Activated T-cell treated with anti-CD3 and anti-CD28 coated beads, Interleukin-2, amount 50 U/mL, for 48 hours (primary cell): ENCODE measurements around the gene LRRC3.
A peak's percentile ranks its signal among the peaks of the same experiment; 100 is the strongest.
"Not testable (repeated sequence)": the region's sequence is repeated elsewhere in the genome, so short reads cannot be mapped to it uniquely, and the experiment has no call there.

ENCODE experiments used
- DNase-seq, 2 experiments: peaks; one replicate each; pipeline ENCODE4 v3.0.0-alpha.2; 2020

The LRRC3 gene, protein sequence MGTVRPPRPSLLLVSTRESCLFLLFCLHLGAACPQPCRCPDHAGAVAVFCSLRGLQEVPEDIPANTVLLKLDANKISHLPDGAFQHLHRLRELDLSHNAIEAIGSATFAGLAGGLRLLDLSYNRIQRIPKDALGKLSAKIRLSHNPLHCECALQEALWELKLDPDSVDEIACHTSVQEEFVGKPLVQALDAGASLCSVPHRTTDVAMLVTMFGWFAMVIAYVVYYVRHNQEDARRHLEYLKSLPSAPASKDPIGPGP

DNA sequence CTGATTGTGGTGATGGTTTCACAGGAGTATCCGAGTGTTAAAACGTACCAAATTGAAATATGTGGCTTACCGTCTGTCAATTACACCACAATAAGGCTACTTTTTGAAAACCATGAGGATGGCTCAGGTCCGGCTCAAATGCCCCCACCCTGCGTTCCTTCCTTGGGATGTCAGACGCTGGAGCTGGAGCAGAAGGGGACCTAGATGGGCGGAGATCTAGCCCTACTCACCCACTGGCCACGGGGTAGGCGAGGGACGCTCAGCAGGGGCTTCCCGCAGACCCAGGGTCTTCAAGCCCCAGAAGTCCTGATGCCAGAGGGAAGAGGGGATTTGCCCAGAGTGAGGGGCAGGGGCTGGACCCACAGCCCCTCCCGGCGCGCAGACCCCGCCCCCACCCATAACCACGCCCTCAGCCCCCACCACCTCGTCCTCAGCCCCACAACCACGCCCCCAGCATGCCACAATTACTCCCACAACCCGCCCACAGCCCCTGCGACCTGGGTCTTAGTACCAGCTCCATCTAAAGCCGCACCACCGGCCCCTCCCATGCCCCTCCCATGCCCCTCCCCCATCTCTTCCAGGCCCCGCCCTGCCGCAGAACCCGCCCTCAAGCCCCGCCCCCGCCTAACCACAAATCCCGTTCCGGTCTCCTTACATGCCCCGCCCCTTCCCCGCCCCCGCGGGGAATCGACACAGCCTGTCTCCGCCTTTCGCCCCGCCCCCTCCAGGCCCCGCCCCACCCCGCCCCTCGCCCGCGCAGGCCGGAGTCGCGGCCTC, at the start of gene LRRC3:
LRRC3 (plus strand) TSS at position 764 of the 777 bp plus-strand sequence. CDS start 1,135 bp downstream, outside the sequence.
- DNase-seq, result peak; percentile 86

DNA sequence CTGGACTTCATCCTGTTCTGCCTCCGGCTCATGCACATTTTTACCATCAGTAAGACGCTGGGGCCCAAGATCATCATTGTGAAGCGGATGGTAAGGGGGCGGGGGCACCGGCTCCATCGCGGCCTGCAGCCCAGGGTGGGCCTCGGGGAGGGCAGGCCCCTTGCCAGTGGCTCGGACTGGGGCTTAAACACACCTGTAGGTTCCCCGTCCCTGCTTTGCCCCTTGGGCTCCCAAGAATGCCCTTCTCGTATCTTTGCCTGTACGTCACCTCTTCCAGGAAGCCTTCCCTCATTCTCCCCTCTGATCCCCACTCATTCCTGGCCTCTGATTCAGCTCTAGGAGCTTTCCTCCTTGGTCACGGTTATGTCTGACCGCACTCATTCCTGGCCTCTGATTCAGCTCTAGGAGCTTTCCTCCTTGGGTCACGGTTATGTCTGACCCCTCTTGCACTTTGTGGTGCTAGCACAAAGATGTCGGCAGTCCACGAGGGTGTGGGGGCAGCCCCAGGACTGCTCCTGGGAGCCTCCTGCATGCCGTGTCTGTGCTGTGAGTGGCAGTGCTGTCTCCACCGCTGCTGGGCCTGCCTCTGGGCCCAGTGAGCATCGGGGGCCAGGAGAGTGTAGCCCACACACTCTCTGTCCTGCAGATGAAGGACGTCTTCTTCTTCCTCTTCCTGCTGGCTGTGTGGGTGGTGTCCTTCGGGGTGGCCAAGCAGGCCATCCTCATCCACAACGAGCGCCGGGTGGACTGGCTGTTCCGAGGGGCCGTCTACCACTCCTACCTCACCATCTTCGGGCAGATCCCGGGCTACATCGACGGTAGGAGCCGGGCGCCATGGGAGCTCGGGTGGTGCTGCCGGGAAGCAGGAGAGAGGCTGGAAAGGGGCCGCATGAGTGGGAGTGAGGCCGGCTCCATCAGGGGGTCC, 49.1 kb upstream of the LRRC3 start:
- peak in 1 of 2 experiments; percentile 11 for DNase-seq

DNA sequence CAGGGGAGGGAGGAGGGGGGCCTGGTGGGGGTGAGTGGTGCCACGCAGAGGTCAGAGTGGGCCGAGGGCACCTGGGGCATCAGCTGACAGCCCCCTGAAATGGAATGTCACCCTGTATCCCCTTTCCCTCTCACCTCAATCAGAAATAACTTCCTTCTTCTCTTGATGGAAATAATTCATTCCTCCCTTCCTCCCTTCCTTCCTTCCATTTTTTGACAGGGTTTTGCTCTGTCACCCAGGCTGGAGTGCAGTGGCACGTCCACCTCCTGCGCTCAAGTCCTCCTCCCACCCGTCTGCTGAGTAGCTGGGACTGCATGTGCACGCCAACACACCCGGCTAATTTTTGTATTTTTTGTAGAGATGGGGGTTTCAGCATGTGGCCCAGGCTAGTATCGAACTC, 48.4 kb upstream of the LRRC3 start:
- DNase-seq, result no peak

DNA sequence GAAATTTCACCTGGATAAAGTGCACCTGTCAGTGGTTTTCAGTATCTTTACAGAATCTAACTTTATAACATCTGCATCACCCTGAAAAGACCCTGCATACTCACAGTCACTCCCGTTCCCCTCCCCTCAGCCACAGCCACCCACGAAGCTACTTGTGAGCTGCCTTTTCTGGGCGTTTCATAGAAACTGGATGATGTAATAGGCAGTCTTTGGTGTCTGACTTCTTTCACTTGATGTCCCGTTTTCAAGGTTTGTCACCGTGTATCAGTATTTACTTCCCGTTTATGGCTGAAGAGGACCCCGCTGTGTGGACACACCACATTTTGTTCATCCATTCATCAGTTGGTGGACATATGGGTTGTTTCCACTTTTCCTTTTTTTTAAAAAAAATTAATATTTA, 47.8 kb upstream of the LRRC3 start:
- DNase-seq, result peak; percentile 36 to 46

DNA sequence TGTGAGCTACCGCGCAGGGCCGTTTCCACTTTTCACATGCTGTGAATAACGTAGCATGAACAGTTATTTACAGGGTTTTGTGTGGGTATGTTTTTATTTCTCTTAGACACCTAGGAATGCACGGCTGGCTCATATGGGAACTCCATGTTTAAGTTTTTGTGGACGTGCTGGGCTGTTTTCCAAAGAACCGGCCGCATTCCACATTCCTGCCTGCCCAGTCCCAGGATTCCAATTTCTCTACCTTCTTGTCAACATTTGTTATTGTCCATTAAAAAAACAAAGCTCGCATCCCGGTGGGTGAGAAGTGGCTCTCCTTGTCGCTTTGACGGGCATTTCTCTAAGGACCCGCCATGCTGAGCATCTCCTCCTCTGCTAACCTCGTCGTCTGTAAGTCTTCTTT, 47.1 kb upstream of the LRRC3 start:
- DNase-seq, result peak in 1 of 2 experiments; percentile 4

DNA sequence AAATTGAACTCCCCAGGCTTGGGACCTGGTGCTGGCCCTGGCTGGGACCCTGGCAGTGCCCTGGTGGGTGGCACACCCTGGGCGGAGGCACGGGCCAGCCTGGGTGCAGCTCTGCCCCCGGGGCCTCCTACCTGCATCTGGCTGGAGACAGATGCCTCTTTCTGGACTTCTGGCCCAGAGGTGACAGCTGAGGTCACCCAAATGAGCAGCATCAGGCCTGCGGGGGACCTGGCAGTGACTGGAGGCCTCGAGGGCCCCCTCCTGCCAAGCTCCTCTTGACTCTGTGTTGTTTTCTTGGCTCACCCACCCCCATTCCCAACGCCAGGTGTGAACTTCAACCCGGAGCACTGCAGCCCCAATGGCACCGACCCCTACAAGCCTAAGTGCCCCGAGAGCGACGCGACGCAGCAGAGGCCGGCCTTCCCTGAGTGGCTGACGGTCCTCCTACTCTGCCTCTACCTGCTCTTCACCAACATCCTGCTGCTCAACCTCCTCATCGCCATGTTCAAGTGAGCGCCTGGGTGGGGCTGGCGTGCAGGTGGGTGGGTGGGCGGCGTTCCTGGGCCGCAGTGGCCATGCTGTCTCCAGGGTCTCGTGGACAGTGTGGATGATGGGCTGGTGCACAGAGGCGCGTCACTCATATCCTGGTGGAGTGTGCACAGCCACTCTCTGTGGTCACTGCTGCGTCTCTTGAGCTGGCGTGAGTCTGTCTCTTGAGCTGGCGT, 41.6 kb upstream of the LRRC3 start:
- DNase-seq, result no peak

DNA sequence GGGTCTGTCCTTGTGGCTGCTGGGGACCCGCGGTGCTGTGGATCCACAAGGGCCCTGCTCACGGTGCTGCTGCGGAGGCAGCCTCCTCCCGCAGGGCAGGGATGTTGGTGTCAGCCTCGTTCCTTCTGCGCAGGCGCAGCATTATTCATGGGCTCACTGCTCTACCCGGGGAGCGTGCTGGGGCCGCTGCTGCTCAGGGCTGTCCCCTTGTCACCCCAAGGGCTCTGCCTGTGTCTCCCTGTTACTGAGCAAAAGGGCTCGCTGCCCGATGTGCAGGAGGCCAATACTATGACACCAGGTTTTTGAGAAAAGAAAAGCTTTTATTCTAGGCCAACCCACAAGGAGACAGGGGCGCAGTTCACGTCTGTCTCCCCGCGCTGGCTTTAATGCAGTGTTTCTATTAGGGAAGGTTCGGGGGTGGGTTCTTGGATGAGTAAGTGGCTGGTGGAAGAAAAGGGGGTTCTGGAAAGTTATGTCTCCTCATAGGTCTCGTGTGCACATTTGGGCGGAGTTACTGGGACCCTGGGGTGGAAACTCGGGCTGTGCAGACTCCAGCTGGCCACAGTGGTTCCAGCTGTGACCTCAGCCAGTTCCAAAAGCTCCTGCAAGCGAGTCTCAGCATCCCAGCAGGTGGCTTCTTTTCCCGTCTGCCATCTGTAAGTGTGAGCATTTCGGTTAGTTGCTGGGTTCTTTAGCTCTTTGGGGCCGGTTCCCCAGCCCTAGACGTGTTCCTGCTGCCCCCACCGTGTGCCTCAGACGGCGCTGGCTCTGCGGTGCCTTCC, 40.8 kb upstream of the LRRC3 start:
- DNase-seq, result no peak

DNA sequence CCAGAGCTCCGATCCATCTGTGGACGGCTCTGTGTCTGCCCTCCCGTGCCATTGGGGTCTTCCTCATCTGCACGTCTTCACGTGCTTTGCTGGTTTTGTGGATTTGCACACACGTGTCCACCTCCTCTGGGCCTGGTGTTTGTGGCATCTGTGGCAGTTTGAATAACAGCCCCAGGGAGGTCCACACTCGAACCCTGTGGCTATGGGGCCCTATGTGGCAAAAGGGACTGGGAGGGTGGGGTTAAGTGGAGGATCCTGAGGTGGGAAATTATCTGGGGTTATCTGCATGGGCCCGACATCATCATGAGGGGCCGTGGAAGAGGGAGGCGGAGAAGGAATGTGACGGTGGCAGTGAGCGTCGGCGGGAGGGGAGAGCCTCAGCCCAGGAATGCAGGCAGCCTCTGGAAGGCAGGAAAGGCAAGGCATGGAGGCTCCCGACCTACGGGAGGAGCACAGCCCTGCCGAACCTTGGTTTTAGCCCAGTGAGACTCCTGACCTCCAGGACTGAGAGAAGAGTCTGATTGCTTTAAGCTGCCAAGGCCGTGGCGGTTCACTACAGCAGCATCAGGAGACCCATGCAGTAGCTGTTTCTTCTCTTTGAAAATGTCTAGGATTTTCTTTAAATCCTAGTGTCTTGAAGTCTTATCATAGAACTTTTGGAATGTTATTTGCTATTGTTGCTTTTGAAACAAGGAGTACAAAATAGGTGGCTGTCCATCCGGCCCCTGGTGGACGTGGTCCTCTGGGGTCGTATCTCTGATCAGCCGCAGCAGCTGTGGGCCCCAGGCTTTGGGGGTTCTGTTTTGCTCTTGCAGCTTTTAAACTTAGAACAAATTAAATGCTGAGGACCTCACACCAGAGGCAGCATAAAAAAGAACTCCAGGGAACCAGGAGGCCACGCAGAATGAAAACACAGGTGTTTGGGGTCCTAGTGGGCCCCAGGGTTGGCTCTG, 40.0 kb upstream of the LRRC3 start:
- DNase-seq, result no peak

DNA sequence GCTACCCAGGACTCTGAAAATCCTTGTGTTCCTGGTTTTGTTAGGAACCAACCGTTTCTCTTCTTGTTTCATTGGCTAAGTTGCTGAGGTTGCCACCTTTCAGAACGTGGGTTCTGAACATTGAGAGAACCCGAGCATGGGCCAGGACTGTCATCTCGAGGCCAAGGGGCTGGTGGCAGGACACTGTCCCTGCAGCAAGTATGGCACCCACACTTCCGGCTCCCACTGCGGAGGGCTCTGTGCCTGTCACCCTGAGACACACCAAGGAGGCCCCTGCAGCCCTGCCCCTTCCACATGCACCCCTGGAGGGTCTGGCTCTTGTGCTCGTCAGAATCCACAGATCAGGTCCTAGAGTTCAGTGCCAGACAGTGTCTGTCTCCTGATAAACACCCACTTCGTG, 39.1 kb upstream of the LRRC3 start:
- DNase-seq, result no peak

DNA sequence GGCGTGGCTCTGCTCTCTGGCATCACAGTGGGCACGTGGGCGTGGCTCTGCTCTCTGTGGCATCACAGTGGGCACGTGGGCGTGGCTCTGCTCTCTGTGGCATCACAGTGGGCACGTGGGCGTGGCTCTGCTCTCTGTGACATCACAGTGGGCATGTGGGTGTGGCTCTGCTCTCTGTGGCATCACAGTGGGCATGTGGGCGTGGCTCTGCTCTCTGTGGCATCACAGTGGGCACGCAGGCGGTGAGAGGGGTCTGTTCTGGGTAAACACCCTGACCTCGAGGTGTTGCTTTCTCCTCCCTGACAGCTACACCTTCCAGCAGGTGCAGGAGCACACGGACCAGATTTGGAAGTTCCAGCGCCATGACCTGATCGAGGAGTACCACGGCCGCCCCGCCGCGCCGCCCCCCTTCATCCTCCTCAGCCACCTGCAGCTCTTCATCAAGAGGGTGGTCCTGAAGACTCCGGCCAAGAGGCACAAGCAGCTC, 37.6 kb upstream of the LRRC3 start:
- DNase-seq, result not testable (repeated sequence)

DNA sequence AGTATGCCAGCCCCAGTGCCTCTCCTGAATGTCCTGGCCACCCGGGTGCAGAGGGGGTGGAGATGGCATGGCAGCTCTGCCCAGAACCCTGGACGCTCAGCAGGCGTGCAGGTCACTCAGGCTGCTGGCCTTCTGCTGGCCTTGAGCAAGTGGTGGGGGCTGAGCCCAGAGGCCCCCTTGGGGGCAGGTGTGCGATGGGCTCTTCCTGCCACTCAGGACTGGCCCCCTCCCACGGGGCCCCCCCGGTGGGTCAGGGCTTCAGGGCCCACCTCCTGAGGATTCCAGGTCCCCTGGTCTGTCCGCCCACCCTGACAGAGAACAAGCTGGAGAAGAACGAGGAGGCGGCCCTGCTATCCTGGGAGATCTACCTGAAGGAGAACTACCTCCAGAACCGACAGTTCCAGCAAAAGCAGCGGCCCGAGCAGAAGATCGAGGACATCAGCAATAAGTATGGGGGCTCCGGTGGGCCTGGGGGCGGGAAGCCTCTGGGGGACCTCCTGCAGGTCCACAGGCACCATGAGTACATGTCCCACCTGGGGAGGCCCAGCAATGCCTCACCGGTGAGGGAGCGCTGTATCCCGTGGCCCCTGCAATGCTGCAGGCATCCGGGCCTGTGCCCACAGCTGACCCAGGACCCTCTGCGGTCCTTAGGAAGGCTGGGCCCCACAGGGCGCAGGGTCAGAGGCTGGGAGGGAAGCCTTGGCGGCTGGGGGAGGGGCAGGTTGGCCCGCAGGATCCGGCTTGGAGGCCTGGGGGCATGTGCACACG, 37.0 kb upstream of the LRRC3 start:
- DNase-seq, result no peak

DNA sequence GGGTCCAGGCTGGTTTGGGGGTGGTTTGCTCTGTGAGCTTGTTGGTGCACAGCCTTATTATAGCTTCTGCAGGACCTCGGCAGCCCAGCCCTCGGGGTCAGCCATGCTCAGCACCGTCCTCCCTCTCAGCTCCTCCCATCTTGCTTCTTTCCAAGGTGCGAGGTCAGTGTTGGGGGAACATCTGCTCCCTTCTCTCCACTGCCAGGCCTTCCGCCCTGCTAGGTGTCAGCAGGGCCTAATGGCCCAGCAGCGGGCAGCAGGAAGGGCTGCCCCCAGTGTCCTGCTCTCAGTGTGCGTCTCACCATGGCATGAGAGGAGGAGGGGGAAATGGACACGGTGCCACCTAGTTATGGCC, 36.5 kb upstream of the LRRC3 start:
- DNase-seq, result no peak

DNA sequence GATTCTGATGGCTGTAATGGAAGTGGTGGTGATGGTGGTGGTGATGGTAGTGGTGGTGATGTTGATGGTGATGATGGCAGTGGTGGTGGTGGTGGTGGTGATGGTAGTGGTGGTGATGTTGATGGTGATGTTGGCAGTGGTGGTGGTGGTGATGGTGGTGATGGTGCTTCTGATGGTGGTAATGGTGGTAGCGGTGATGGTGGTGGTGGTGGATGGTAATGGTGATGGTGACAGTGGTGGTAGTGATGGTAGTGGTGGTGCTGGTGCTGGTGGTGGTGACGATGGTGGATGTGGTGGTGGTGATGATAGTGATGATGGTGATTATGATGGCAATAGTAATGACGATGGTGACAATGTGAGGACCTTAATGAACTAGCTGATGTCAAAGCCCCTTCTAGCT, 35.6 kb upstream of the LRRC3 start:
- DNase-seq, result no peak

DNA sequence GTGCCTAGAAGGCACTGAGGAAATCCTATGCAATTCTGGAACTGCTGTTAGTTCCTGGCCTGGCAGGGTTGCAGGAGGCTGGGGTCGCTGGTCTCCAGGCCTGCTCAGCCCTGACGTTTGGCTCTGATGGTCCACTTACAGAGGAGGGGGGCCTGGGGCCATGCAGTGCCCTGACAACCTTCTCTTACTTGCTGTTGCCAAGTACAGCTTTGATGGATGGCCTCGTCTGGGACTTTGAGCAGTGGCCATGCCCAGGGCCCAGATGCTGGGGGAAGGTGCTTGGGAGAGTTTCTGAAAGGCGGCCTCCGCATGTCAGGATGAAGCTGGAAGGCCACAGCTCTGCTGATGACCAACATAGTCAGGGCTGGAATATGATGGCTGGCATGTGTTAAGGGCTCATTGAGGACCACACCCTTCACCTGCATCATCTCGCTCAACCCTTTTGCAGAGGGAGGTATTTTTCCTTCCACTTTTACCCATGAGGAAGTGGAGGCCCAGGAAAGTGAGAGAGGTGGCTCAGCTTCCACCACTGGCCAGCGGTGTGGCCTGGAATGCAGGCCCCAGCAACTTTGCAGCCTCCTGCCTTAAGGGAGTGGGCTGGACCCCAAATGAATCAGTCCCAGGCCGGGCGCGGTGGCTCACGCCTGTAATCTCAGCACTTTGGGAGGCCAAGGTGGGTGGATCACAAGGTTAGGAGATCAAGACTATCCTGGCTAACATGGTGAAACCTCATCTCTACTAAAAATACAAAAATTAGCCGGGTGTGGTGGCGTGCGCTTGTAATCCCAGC, 34.7 kb upstream of the LRRC3 start:
- DNase-seq, result no peak

DNA sequence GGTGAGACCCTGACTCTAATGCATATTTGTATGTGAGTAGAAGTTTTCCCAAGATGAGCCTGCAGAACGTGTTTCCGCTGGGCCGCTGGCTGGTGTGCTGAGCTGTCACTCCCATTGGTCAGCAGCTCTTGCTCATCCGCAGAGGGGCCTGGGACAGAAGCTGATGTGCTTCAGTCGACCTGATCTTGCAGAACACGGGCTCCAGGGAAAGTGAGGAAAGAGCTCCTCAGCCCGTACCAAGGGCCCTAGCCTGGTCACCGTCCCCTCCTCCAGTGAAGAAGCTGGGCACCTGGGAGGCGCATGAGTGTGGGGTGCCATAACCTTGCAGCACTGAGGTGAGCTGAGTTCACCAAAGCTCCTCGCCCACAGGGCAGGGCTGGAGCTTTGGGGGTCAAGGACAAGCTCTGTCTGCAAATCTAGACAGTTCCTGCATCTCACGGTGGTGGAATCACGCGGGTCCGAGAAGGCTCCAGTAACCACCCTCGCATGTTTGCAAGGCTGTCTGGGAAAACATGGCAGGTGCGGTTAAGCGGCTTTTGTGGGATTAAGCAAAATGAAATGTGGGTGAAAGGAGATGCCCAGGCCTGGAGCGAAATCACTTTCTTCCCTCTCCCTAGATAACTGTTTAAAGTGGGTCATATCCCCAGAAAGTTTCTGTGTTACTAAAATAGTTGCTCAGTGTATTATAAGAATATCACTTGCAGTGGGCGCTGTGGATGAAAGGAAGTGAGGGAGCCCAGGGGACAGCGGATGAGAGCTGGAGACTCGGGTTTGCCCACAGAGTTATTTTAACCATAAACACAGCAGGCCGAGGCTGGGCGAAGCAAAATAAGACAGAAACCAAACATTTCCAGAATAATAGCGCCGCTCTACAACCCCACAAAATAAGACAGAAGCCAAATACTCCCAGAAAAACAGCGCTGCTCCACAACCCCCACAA, 33.1 kb upstream of the LRRC3 start:
- DNase-seq, result no peak

DNA sequence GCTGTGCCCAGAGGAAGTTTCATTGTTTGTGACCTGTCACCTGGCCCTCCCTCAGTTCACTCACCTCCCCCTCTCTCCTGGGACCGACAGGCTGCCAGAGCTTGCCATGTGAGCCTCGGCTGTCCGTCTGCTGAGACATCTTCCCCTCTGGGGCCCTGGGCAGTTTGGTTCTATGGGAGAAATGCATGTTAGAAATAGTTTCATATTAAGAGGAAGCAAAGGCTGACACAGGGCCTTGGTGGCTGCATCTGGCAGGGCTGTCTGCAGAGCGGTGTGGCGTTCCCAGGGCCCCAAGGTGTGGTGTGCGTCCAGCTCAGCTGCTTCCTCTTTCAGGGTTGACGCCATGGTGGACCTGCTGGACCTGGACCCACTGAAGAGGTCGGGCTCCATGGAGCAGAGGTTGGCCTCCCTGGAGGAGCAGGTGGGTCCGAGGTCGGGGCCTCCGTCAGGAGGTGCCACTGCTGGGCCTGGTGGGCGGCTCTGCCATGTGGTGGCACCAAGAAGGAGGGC, 31.9 kb upstream of the LRRC3 start:
- DNase-seq, result no peak

DNA sequence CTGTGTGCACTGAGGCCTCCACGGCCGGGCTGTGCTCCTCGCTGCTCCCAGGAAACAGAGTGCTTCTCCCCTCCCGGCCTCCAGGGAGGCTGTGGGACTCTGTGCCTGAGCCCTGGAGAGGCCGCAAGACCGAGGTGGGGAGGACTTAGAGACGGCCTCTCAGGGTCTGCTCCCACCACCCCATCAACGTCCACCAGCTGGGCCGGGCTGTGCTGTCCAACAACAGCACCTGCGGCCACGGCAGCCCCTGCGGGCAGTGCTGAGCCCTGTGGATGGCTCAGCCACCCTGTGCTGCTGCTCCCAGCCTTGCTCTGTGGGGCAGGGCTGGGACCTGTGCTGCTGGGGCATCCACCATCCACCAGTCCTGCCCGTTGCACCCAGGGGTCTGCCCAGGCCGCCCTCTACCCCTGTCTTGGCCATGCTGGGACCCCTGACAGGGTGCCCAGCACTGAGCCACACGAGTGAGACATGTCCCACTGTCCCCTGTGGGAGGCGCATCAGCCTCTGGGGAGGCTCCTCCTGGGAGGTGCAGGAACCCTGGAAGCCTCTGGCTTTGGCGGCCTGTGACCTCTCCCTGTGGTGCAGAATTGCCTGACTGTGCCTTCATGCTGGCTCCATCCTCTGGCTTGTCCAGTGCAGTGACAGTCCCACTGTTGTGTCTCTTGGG, 31.2 kb upstream of the LRRC3 start:
- no peak for DNase-seq
